ENCODE results near the gene ARSG. TPM values are rescaled to one million over a fixed set of nuclear protein-coding genes. Genes with fewer than 3 reads are reported as not detected.

The ARSG gene
- polyA plus RNA-seq, 2 of the 4 experiments (the other 2 are of a cell fraction), result 0.57 to 1.7 TPM

- WGBS (ENCODE audit: missing lambda C conversion rate), result 90% methylated on average over 14 of the region's 14 CpGs
- ChIA-PET CTCF (interaction anchor here (2.8 to 7.8 kb wide), 3 partner anchors 9 to 165 kb away, joined by 13 to 84 read pairs (median 16); no protein-coding TSS in a partner anchor), POLR2A (no interaction called here)
- Histone ChIP-seq H3K4me2 (no peak overlapping the region), H3K4me1 (no peaks in the 10 kb centered on the region), H3K27ac (no peak overlapping the region), H3K9me3 (no peaks in the 10 kb centered on the region), H3K4me3 (no peak overlapping the region)
- FAIRE-seq (no peak), DNase-seq (ENCODE audit: low read depth in 1 of 2, low spot score in 1 of 2) (no peak), ATAC-seq (no peak)
- TF ChIP-seq JUNB (IDR thresholded peaks at IDR 0.05) (no peak), ZSCAN20 (CRISPR knock-in tag; IDR thresholded peaks at IDR 0.05) (no peak), GATA3 (IDR thresholded peaks at IDR 0.05; ENCODE audit: borderline replicate concordance) (no peak), RARB (CRISPR knock-in tag; IDR thresholded peaks at IDR 0.05) (no peak), ZC3H11A (IDR thresholded peaks at IDR 0.05) (no peak)
- TF ChIP-seq, protein P1, sequence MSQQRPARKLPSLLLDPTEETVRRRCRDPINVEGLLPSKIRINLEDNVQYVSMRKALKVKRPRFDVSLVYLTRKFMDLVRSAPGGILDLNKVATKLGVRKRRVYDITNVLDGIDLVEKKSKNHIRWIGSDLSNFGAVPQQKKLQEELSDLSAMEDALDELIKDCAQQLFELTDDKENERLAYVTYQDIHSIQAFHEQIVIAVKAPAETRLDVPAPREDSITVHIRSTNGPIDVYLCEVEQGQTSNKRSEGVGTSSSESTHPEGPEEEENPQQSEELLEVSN (IDR thresholded peaks at IDR 0.05; ENCODE audit: borderline replicate concordance, low read depth), result no peak
These were observed 137.3 kb downstream of the ARSG start for GRCh38 chr17:68428498-68429172.

- ChIA-PET CTCF (interaction anchor here (7.8 to 8.9 kb wide), 2 partner anchors 31 to 166 kb away, joined by 65 to 84 read pairs; no protein-coding TSS in a partner anchor), POLR2A (no interaction called here)
- H3K4me1 ChIP-seq, result no peaks in the 10 kb centered on the region
- 92% methylated on average over 11 of the region's 11 CpGs for WGBS (ENCODE audit: missing lambda C conversion rate)
- H3K4me3 ChIP-seq, result no peak overlapping the region
- no peak for TF ChIP-seq NPAS2 (CRISPR knock-in tag; IDR thresholded peaks at IDR 0.05; ENCODE audit: borderline replicate concordance)
- TF ChIP-seq MYC (IDR thresholded peaks at IDR 0.05; ENCODE audit: borderline replicate concordance, low read length), result no peak
- no peak for TF ChIP-seq PHF8 (IDR thresholded peaks at IDR 0.05; ENCODE audit: borderline replicate concordance, low read depth)
- TF ChIP-seq, protein P1 (IDR thresholded peaks at IDR 0.05; ENCODE audit: borderline replicate concordance, low read depth), result no peak
- TF ChIP-seq RARB (CRISPR knock-in tag; IDR thresholded peaks at IDR 0.05), result no peak
- TF ChIP-seq KDM5A (IDR thresholded peaks at IDR 0.05), result no peak
- TF ChIP-seq MAZ (IDR thresholded peaks at IDR 0.05; ENCODE audit: borderline replicate concordance, low read depth, low read length), result no peak
- TF ChIP-seq MAX (IDR thresholded peaks at IDR 0.05), result no peak
- no peak for TF ChIP-seq ZFP36 (IDR thresholded peaks at IDR 0.05; ENCODE audit: borderline replicate concordance, partially characterized antibody)
- TF ChIP-seq RFX5 (IDR thresholded peaks at IDR 0.05), result no peak
- no peak for TF ChIP-seq HEYL (CRISPR knock-in tag; IDR thresholded peaks at IDR 0.05)
- TF ChIP-seq, protein P2, sequence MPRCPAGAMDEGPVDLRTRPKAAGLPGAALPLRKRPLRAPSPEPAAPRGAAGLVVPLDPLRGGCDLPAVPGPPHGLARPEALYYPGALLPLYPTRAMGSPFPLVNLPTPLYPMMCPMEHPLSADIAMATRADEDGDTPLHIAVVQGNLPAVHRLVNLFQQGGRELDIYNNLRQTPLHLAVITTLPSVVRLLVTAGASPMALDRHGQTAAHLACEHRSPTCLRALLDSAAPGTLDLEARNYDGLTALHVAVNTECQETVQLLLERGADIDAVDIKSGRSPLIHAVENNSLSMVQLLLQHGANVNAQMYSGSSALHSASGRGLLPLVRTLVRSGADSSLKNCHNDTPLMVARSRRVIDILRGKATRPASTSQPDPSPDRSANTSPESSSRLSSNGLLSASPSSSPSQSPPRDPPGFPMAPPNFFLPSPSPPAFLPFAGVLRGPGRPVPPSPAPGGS (IDR thresholded peaks at IDR 0.05), result no peak
- TF ChIP-seq BHLHE40 (IDR thresholded peaks at IDR 0.05; ENCODE audit: low read depth, low read length), result no peak
- no peak for TF ChIP-seq KDM1A (IDR thresholded peaks at IDR 0.05; ENCODE audit: low read depth)
- H3K27ac ChIP-seq, result no peak overlapping the region
- DNase-seq (ENCODE audit: low read depth in 1 of 2, low spot score in 1 of 2) (no peak), FAIRE-seq (no peak), ATAC-seq (no peak)
- H3K9me3 ChIP-seq, result no peaks in the 10 kb centered on the region
- no peak overlapping the region for H3K4me2 ChIP-seq
These were observed 138.6 kb downstream of the ARSG start for GRCh38 chr17:68429881-68430280.

DNA sequence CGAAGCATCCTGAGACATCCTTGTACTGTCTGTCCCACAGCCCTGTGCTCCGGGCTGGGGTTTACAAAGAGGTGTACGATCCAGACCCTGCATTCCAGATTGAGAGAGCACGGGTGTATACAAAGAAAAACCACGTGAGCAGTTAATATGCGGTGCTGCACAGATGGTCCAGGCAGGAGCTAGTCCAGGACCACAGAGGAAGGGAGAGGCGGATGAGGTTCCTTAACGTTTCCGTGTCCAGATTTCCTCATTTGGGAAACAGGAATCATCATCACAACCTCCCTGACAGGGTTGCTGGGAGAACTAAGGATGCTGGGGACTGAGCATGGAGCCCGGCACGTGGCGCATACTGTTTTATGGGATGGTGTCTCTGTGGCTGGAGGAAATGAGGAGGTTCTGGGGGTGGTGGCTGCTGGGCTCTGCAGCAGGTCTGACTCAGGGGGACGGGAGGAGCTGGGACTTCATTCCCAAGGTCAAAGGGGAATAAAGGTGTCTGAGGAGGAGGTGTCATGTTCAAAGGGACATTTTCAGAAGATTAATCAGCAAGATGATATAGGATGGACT, 139.8 kb downstream of the ARSG start:
- no peak for FAIRE-seq
- DNase-seq (ENCODE audit: low read depth in 1 of 2, low spot score in 1 of 2), result no peak
- no peak overlapping the region for H3K27ac ChIP-seq
- 0 out of 3 replicates have a peak, but pooled peaks cover 1% of the 10 kb centered on the region for H3K4me1 ChIP-seq
- no peak for ATAC-seq
- ChIA-PET CTCF (interaction anchor here (0.9 to 8.9 kb wide), 14 partner anchors 9 to 259 kb away, joined by 3 to 84 read pairs (median 4); no protein-coding TSS in a partner anchor), POLR2A (interaction anchor here (1.3 kb wide), 1 partner anchor 183 kb away, joined by 3 read pairs; the partner anchor contains the start of gene AMZ2)
- 79% methylated on average over 13 of the region's 13 CpGs for WGBS (ENCODE audit: missing lambda C conversion rate)
- H3K9me3 ChIP-seq, result no peaks in the 10 kb centered on the region
- no peak overlapping the region for H3K4me2 ChIP-seq
- H3K4me3 ChIP-seq, result no peak overlapping the region
- TF ChIP-seq HOXB5 (CRISPR knock-in tag; IDR thresholded peaks at IDR 0.05) (no peak), RFX5 (IDR thresholded peaks at IDR 0.05) (no peak), RAD21 (conservative IDR thresholded peaks at IDR 0.05 in 1 of 2, IDR thresholded peaks at IDR 0.05 in 1 of 2) (no peak), TFCP2L1 (CRISPR knock-in tag; IDR thresholded peaks at IDR 0.05) (no peak), FOSB (CRISPR knock-in tag; IDR thresholded peaks at IDR 0.05) (no peak), HEYL (CRISPR knock-in tag; IDR thresholded peaks at IDR 0.05) (no peak), CHD4 (IDR thresholded peaks at IDR 0.05; ENCODE audit: borderline replicate concordance) (no peak), ZFP36 (IDR thresholded peaks at IDR 0.05; ENCODE audit: borderline replicate concordance, partially characterized antibody) (no peak), ELK1 (IDR thresholded peaks at IDR 0.05; ENCODE audit: low read depth, low read length) (no peak), MAFK (IDR thresholded peaks at IDR 0.05; ENCODE audit: partially characterized antibody) (no peak), FOXS1 (CRISPR knock-in tag; IDR thresholded peaks at IDR 0.05) (no peak)
- TF ChIP-seq, protein P3, sequence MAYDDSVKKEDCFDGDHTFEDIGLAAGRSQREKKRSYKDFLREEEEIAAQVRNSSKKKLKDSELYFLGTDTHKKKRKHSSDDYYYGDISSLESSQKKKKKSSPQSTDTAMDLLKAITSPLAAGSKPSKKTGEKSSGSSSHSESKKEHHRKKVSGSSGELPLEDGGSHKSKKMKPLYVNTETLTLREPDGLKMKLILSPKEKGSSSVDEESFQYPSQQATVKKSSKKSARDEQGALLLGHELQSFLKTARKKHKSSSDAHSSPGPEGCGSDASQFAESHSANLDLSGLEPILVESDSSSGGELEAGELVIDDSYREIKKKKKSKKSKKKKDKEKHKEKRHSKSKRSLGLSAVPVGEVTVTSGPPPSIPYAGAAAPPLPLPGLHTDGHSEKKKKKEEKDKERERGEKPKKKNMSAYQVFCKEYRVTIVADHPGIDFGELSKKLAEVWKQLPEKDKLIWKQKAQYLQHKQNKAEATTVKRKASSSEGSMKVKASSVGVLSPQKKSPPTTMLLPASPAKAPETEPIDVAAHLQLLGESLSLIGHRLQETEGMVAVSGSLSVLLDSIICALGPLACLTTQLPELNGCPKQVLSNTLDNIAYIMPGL (CRISPR knock-in tag; IDR thresholded peaks at IDR 0.05; ENCODE audit: borderline replicate concordance), result no peak
